Measurements from ENCODE around the gene CERS6.

DNA sequence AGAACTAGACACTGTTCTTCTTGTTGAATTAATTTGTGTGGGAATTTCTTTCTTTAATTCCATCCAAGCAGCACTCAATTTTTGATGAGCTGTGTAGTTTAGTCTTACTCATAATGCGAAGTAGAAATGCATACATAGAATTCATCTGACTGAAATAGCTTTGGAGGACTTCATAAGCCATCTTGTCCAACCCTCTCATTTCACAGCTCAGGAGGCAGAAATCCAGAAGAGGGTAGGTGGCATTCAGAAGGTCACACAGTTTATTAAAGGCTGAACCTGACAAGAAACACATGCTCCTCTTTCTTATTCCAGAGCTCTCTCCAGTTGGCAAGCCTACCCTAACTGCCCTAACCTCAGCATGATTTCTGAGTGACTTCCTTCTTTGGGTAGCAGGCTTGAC lies 177.1 kb downstream of the CERS6 start:
- TF ChIP-seq, protein P1, sequence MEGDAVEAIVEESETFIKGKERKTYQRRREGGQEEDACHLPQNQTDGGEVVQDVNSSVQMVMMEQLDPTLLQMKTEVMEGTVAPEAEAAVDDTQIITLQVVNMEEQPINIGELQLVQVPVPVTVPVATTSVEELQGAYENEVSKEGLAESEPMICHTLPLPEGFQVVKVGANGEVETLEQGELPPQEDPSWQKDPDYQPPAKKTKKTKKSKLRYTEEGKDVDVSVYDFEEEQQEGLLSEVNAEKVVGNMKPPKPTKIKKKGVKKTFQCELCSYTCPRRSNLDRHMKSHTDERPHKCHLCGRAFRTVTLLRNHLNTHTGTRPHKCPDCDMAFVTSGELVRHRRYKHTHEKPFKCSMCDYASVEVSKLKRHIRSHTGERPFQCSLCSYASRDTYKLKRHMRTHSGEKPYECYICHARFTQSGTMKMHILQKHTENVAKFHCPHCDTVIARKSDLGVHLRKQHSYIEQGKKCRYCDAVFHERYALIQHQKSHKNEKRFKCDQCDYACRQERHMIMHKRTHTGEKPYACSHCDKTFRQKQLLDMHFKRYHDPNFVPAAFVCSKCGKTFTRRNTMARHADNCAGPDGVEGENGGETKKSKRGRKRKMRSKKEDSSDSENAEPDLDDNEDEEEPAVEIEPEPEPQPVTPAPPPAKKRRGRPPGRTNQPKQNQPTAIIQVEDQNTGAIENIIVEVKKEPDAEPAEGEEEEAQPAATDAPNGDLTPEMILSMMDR (conservative IDR thresholded peaks at IDR 0.05), result no peak
- TF ChIP-seq ZFX (IDR thresholded peaks at IDR 0.05), result no peak
